T-cell (primary cell): ENCODE results near the gene NDUFS4. TPM values are rescaled to one million over a fixed set of nuclear protein-coding genes. Genes with fewer than 3 reads are reported as not detected.
"Not testable (repeated sequence)": the region's sequence is repeated elsewhere in the genome, so short reads cannot be mapped to it uniquely, and the experiment has no call there.

Source experiments
- ATAC-seq, 4 experiments: fragments of 200-7000 bp in 3 of 4; fragments of 150-1000 bp in 1 of 4; cut with Tn5 transposase; replicated peaks in 1 of 4; 1 replicate in 3 of 4; 2 replicates in 1 of 4; pipeline ENCODE4 v1.10.0; 2021; ENCODE audit warnings: moderate library complexity in 3 of 4, mild to moderate bottlenecking in 2 of 4, moderate number of reproducible peaks in 1 of 4
- CTCF ChIA-PET, 2 donors: fragments of 300-600 bp; sonication (Branson Sonifier 250); formaldehyde crosslinking; loops; one replicate each; lab custom pipeline; 2022; ENCODE audit warnings: antibody characterized with exemption in 2 of 2; lab: Charles Lee
- POLR2A ChIA-PET, 2 donors: fragments of 300-600 bp; sonication (Branson Sonifier 250); formaldehyde crosslinking; loops; one replicate each; lab custom pipeline; 2022; ENCODE audit warnings: antibody characterized with exemption in 2 of 2; lab: Charles Lee
- DNase-seq, 35 experiments: peaks; one replicate each; pipeline versions ENCODE4 v3.0.0 to v3.0.0-alpha.2; 2013 to 2023
- H3K27ac ChIP-seq: one replicate; pipeline ENCODE4 v1.5.1; 2013; ENCODE audit warnings: low read length
- H3K27me3 ChIP-seq, 2 experiments: replicated peaks in 1 of 2; 1 replicate in 1 of 2; 2 replicates in 1 of 2; pipeline versions ENCODE4 v1.6.1 to v1.7.0; 2013; ENCODE audit warnings: low read length in 1 of 2, mixed read lengths in 1 of 2; ENCODE audit not compliant: control insufficient read depth in 2 of 2, insufficient read depth in 2 of 2; ENCODE audit errors: extremely low read depth in 1 of 2
- H3K36me3 ChIP-seq, 2 donors: 1 replicate in 1 of 2; 2 replicates in 1 of 2; pipeline versions ENCODE4 v1.6.1 to v1.7.0; 2013; ENCODE audit warnings: low read length in 1 of 2; ENCODE audit not compliant: control insufficient read depth in 2 of 2, insufficient read depth in 1 of 2; ENCODE audit errors: extremely low read depth in 1 of 2
- H3K4me1 ChIP-seq, 2 experiments: 1 replicate in 1 of 2; 2 replicates in 1 of 2; pipeline versions ENCODE4 v1.6.1 to v1.7.0; 2013; ENCODE audit warnings: low read length in 2 of 2, mixed read lengths in 1 of 2; ENCODE audit not compliant: insufficient read depth in 2 of 2, control insufficient read depth in 1 of 2; ENCODE audit errors: extremely low read depth in 1 of 2
- H3K4me3 ChIP-seq, 2 donors: 1 replicate in 1 of 2; 2 replicates in 1 of 2; pipeline versions ENCODE4 v1.5.1 to v1.7.0; 2013; ENCODE audit warnings: mild to moderate bottlenecking in 2 of 2, low read length in 1 of 2, moderate library complexity in 1 of 2; ENCODE audit not compliant: control insufficient read depth in 1 of 2; ENCODE audit errors: extremely low read depth in 1 of 2
- H3K9me3 ChIP-seq: 2 replicates; pipeline ENCODE4 v1.7.0; 2013
- H3K27ac Mint-ChIP-seq, 2 donors: one replicate each; pipeline ENCODE4 v1.8.0; 2020 to 2021; ENCODE audit warnings: mild to moderate bottlenecking in 2 of 2, mixed read lengths in 2 of 2
- H3K27me3 Mint-ChIP-seq, 2 donors: one replicate each; pipeline ENCODE4 v1.8.0; 2021 to 2022; ENCODE audit warnings: mixed read lengths in 2 of 2
- H3K36me3 Mint-ChIP-seq: one replicate; pipeline ENCODE4 v1.8.0; 2021; ENCODE audit warnings: mixed read lengths
- H3K4me1 Mint-ChIP-seq, 3 donors: one replicate each; pipeline ENCODE4 v1.8.0; 2020 to 2022; ENCODE audit warnings: mixed read lengths in 3 of 3, mild to moderate bottlenecking in 1 of 3
- H3K4me3 Mint-ChIP-seq, 3 donors: one replicate each; pipeline ENCODE4 v1.8.0; 2020 to 2022; ENCODE audit warnings: mild to moderate bottlenecking in 3 of 3, mixed read lengths in 3 of 3, moderate library complexity in 3 of 3
- H3K9me3 Mint-ChIP-seq, 3 donors: one replicate each; pipeline ENCODE4 v1.8.0; 2020 to 2022; ENCODE audit warnings: mixed read lengths in 3 of 3
- WGBS: methylation state at CpG from one replicate; pipeline ENCODE4 v1.1.5; 2013; ENCODE audit warnings: missing lambda C conversion rate; ENCODE audit not compliant: insufficient coverage; 5-methylcytosine and 5-hydroxymethylcytosine counted together
- total RNA-seq, 35 experiments: library from RNA in 6 of 35; stranded (reverse) in 6 of 35; fragments of 120-200 nt in 1 of 35; gene quantifications; one replicate each; pipeline versions ENCODE4 v1.2.1 to v1.2.4 and lab custom pipeline; 2013 to 2026

Gene NDUFS4
- total RNA-seq (10 to 100 TPM; 22.2 to 29.5 (median 25.0) TPM), total RNA-seq (lab: John Stamatoyannopoulos, UW) (8.3 to 28.0 (median 15.8) reads per million in 29 experiments)
- 69.1 TPM for total RNA-seq (2013)

GRCh38 chr5:53560506-53561191 lies at the start of gene NDUFS4:
NDUFS4 (plus strand) TSS chr5:53560639; CDS start chr5:53560663, 24 bp downstream.
- no peaks in the 10 kb centered on the region for H3K27me3 ChIP-seq
- WGBS = under 1% methylated on average over 25 of the region's 30 CpGs
- H3K4me3 ChIP-seq = peak within 1 kb of the TSS; percentile 85 to 88
- Mint-ChIP-seq H3K4me1 (peaks cover 48 to 55% (median 51%) of the 10 kb centered on the region in 3 donors), H3K4me3 (peak within 1 kb of the TSS; percentile 99 to 100 (median 100)), H3K9me3 (peaks cover 0 to 8% (median 8%) of the 10 kb centered on the region in 3 donors), H3K27me3 (peaks cover 20 to 23% of the 10 kb centered on the region in 2 donors), H3K27ac (peak within 1 kb of the TSS; percentile 92 to 99), H3K36me3 (peaks cover 5% of the 10 kb centered on the region)
- ChIA-PET POLR2A (no interaction called here), CTCF (interaction anchor here in 1 of 2 donors (0.5 kb wide), 1 partner anchor 1612 kb away, joined by 7 read pairs; no protein-coding TSS in a partner anchor)
- H3K36me3 ChIP-seq = peaks cover 0 to 2% of the 10 kb centered on the region in 2 donors
- DNase-seq (peak; percentile 37 to 83 (median 63)), ATAC-seq (peak; percentile 84 to 93 (median 92))
- H3K27ac ChIP-seq = peak within 1 kb of the TSS; percentile 76
- H3K4me1 ChIP-seq = peaks cover 0 to 7% of the 10 kb centered on the region in 2 experiments
- no peaks in the 10 kb centered on the region for H3K9me3 ChIP-seq

GRCh38 chr5:53512539-53512938 lies 47.9 kb upstream of the NDUFS4 start:
- peaks cover 1 to 9% of the 10 kb centered on the region in 2 donors for H3K27me3 Mint-ChIP-seq
- no peaks in the 10 kb centered on the region for H3K4me1 Mint-ChIP-seq
- CTCF ChIA-PET = no interaction called here
- POLR2A ChIA-PET = no interaction called here
- no peak for DNase-seq
- Histone ChIP-seq H3K27me3 (peaks cover 0 to 8% of the 10 kb centered on the region in 2 experiments), H3K4me3 (no peak overlapping the region), H3K36me3 (no peaks in the 10 kb centered on the region), H3K9me3 (no peaks in the 10 kb centered on the region), H3K4me1 (no peaks in the 10 kb centered on the region), H3K27ac (no peak overlapping the region)
- no peak overlapping the region for H3K4me3 Mint-ChIP-seq
- no peaks in the 10 kb centered on the region for H3K36me3 Mint-ChIP-seq
- no peak for ATAC-seq
- H3K9me3 Mint-ChIP-seq = peaks cover 5 to 32% (median 22%) of the 10 kb centered on the region in 3 donors
- H3K27ac Mint-ChIP-seq = no peak overlapping the region

- WGBS = no CpG with 5 or more reads among the region's 6 CpGs
- Histone ChIP-seq H3K4me3 (no peak overlapping the region), H3K9me3 (no peaks in the 10 kb centered on the region), H3K27ac (no peak overlapping the region), H3K4me1 (no peaks in the 10 kb centered on the region), H3K36me3 (no peaks in the 10 kb centered on the region), H3K27me3 (peaks cover 0 to 8% of the 10 kb centered on the region in 2 experiments)
- Mint-ChIP-seq H3K4me3 (no peak overlapping the region), H3K27ac (no peak overlapping the region), H3K36me3 (no peaks in the 10 kb centered on the region), H3K4me1 (no peaks in the 10 kb centered on the region), H3K27me3 (peaks cover 0 to 18% of the 10 kb centered on the region in 2 donors), H3K9me3 (peaks cover 8 to 18% (median 12%) of the 10 kb centered on the region in 3 donors)
- DNase-seq (no peak), ATAC-seq (no peak)
- CTCF ChIA-PET = no interaction called here
- POLR2A ChIA-PET = no interaction called here
These were observed 44.5 kb upstream of the NDUFS4 start for GRCh38 chr5:53515988-53516387.

- ATAC-seq (no peak), DNase-seq (no peak)
- no peaks in the 10 kb centered on the region for H3K36me3 ChIP-seq
- no peak overlapping the region for H3K4me3 ChIP-seq
- no peak overlapping the region for H3K27ac ChIP-seq
- H3K9me3 ChIP-seq = no peaks in the 10 kb centered on the region
- H3K27me3 ChIP-seq = no peaks in the 10 kb centered on the region
- ChIA-PET CTCF (no interaction called here), POLR2A (no interaction called here)
- no peaks in the 10 kb centered on the region for H3K36me3 Mint-ChIP-seq
- peaks cover 8 to 12% (median 9%) of the 10 kb centered on the region in 3 donors for H3K9me3 Mint-ChIP-seq
- H3K4me1 Mint-ChIP-seq = no peaks in the 10 kb centered on the region
- no peaks in the 10 kb centered on the region for H3K4me1 ChIP-seq
- H3K4me3 Mint-ChIP-seq = no peak overlapping the region
- peaks cover 0 to 13% of the 10 kb centered on the region in 2 donors for H3K27me3 Mint-ChIP-seq
- H3K27ac Mint-ChIP-seq = no peak overlapping the region
These were observed 39.6 kb upstream of the NDUFS4 start for GRCh38 chr5:53520813-53521212.

- WGBS = no CpG with 5 or more reads among the region's 1 CpG
- Mint-ChIP-seq H3K27me3 (peaks cover 12 to 33% of the 10 kb centered on the region in 2 donors), H3K4me1 (no peaks in the 10 kb centered on the region), H3K36me3 (no peaks in the 10 kb centered on the region), H3K27ac (no peak overlapping the region), H3K9me3 (peaks cover 0 to 2% (median 0%) of the 10 kb centered on the region in 3 donors), H3K4me3 (no peak overlapping the region)
- Histone ChIP-seq H3K4me1 (no peaks in the 10 kb centered on the region), H3K9me3 (no peaks in the 10 kb centered on the region), H3K36me3 (no peaks in the 10 kb centered on the region), H3K4me3 (no peak overlapping the region), H3K27me3 (peaks cover 0 to 3% of the 10 kb centered on the region in 2 experiments), H3K27ac (no peak overlapping the region)
- ChIA-PET CTCF (interaction anchor here in 1 of 2 donors (0.7 kb wide), 1 partner anchor 692 kb away, joined by 3 read pairs; no protein-coding TSS in a partner anchor), POLR2A (no interaction called here)
- DNase-seq = no peak
- no peak for ATAC-seq
These were observed 22.7 kb upstream of the NDUFS4 start for GRCh38 chr5:53537711-53538110.

GRCh38 chr5:53540739-53541138 lies 19.7 kb upstream of the NDUFS4 start:
- H3K9me3 Mint-ChIP-seq, H3K27me3 ChIP-seq, H3K4me1 Mint-ChIP-seq, H3K4me3 ChIP-seq, POLR2A ChIA-PET, H3K36me3 Mint-ChIP-seq, ATAC-seq, H3K4me3 Mint-ChIP-seq, H3K4me1 ChIP-seq, CTCF ChIA-PET, H3K9me3 ChIP-seq, H3K27ac ChIP-seq, H3K36me3 ChIP-seq, DNase-seq, H3K27ac Mint-ChIP-seq: not testable (repeated sequence)
- no CpG with 5 or more reads among the region's 7 CpGs for WGBS
- peaks cover 18 to 24% of the 10 kb centered on the region in 2 donors for H3K27me3 Mint-ChIP-seq
